A549 (cell line): Measurements from ENCODE around the gene JARID2. TPM values are rescaled to one million over a fixed set of nuclear protein-coding genes. Genes with fewer than 3 reads are reported as not detected.

Experiments
- ATAC-seq, 2 experiments: fragments of 200-7000 bp in 1 of 2; fragments of >200 bp in 1 of 2; cut with Nextera tagmentation in 1 of 2; cut with Tn5 transposase in 1 of 2; 3 replicates each; pipeline versions ENCODE4 v1.8.0 to v1.9.1; 2018 to 2020; ENCODE audit warnings: mild to moderate bottlenecking in 1 of 2, moderate library complexity in 1 of 2
- CTCF ChIA-PET: fragments of 300-600 bp; sonication (Branson Sonifier 250); formaldehyde crosslinking; extraction: SDS; loops from one replicate; lab custom pipeline; 2021; ENCODE audit warnings: antibody characterized with exemption, inconsistent platforms; lab: Yijun Ruan, JAX
- POLR2A ChIA-PET: fragments of 350-600 bp; formaldehyde crosslinking; extraction: SDS; loops from one replicate; lab custom pipeline; 2021; ENCODE audit warnings: antibody characterized with exemption, inconsistent platforms; lab: Yijun Ruan, JAX
- DNase-seq, 2 experiments: peaks; one replicate each; pipeline versions ENCODE4 v3.0.0 to v3.0.0-alpha.2; 2011 to 2016; ENCODE audit warnings: low read depth in 1 of 2, low spot score in 1 of 2
- FAIRE-seq: peaks from 2 replicates; lab custom pipeline; 2011; peaks lifted over from hg19 to GRCh38; lab: Jason Lieb, UNC
- H3K27ac ChIP-seq, 2 experiments: fragments of >200 bp; sonication (Bioruptor Twin); formaldehyde crosslinking; 3 replicates each; pipeline ENCODE4 v1.5.1; 2016 to 2017
- H3K4me1 ChIP-seq: fragments of >200 bp; sonication (Bioruptor Twin); formaldehyde crosslinking; 3 replicates; pipeline ENCODE4 v1.6.1; 2016
- H3K4me2 ChIP-seq: fragments of >200 bp; sonication (Bioruptor Twin); formaldehyde crosslinking; 3 replicates; pipeline ENCODE4 v1.6.1; 2016
- H3K4me3 ChIP-seq: fragments of >200 bp; sonication (Bioruptor Twin); formaldehyde crosslinking; 3 replicates; pipeline ENCODE4 v1.5.1; 2016
- H3K9me3 ChIP-seq: fragments of >200 bp; sonication (Bioruptor Twin); formaldehyde crosslinking; 3 replicates; pipeline ENCODE4 v1.6.1; 2016
- BCL3 ChIP-seq: fragments of >200 bp; sonication (Bioruptor Twin); formaldehyde crosslinking; IDR thresholded peaks from 3 replicates; pipeline ENCODE4 v1.6.1; 2016
- CBX2 ChIP-seq: fragments of 200-600 bp; sonication (generic); IDR thresholded peaks from 2 replicates; pipeline ENCODE4 v1.6.1; 2016; ENCODE audit warnings: low read depth, mild to moderate bottlenecking, borderline replicate concordance
- CBX8 ChIP-seq: fragments of 200-600 bp; sonication (generic); IDR thresholded peaks from 2 replicates; pipeline ENCODE4 v1.6.1; 2016
- CTCF ChIP-seq: fragments of >200 bp; sonication (Bioruptor Twin); formaldehyde crosslinking; IDR thresholded peaks from 3 replicates; pipeline ENCODE4 v1.5.1; 2016
- EHF ChIP-seq: fragments of 250-450 bp; sonication (Bioruptor Pico); IDR thresholded peaks from 2 replicates; pipeline ENCODE4 v1.5.0; 2020; ENCODE audit warnings: mild to moderate bottlenecking
- HOXA7 ChIP-seq: fragments of 250-450 bp; sonication (Bioruptor Pico); IDR thresholded peaks from 2 replicates; pipeline ENCODE4 v1.5.0; 2020; ENCODE audit warnings: mild to moderate bottlenecking, moderate library complexity
- HOXB13 ChIP-seq: fragments of 250-450 bp; sonication (Bioruptor Pico); IDR thresholded peaks from 2 replicates; pipeline ENCODE4 v1.5.0; 2020; ENCODE audit warnings: low read depth, mild to moderate bottlenecking, moderate library complexity
- KDM1A ChIP-seq: fragments of 200-600 bp; sonication (generic); IDR thresholded peaks from 2 replicates; pipeline ENCODE4 v1.6.1; 2016; ENCODE audit warnings: low read depth, mild to moderate bottlenecking
- MAFK ChIP-seq: fragments of 450-650 bp; IDR thresholded peaks from 2 replicates; pipeline ENCODE4 v1.6.1; 2014; ENCODE audit not compliant: partially characterized antibody
- MAX ChIP-seq: IDR thresholded peaks from 2 replicates; pipeline ENCODE4 v1.6.1; 2012
- MAZ ChIP-seq: fragments of 150-350 bp; IDR thresholded peaks from 2 replicates; pipeline ENCODE4 v1.6.1; 2014; ENCODE audit warnings: antibody characterized with exemption, low read depth, low read length, borderline replicate concordance
- MYC ChIP-seq: IDR thresholded peaks from 2 replicates; pipeline ENCODE4 v1.6.1; 2012; ENCODE audit warnings: mild to moderate bottlenecking, inconsistent platforms, low read length, improper control_type of control experiment, borderline replicate concordance
- NPAS2 ChIP-seq: fragments of 250-450 bp; sonication (Bioruptor Pico); IDR thresholded peaks from 2 replicates; pipeline ENCODE4 v1.8.0; 2022; ENCODE audit warnings: mild to moderate bottlenecking, moderate library complexity, borderline replicate concordance
- POLR2AphosphoS2 ChIP-seq: conservative IDR thresholded peaks from 2 replicates; pipeline ENCODE4 v1.6.1; 2012; ENCODE audit warnings: low read length, improper control_type of control experiment, inconsistent platforms
- RFX5 ChIP-seq: fragments of 450-650 bp; IDR thresholded peaks from 2 replicates; pipeline ENCODE4 v1.7.1; 2014; ENCODE audit warnings: antibody characterized with exemption, mild to moderate bottlenecking, moderate library complexity
- TP53 ChIP-seq: fragments of 250-450 bp; sonication (Bioruptor Pico); IDR thresholded peaks from 2 replicates; pipeline ENCODE4 v1.5.0; 2021; ENCODE audit warnings: mild to moderate bottlenecking, moderate library complexity
- USF2 ChIP-seq: fragments of 450-650 bp; IDR thresholded peaks from 2 replicates; pipeline ENCODE4 v1.6.1; 2014; ENCODE audit warnings: antibody characterized with exemption
- ZNF302 ChIP-seq: fragments of 250-450 bp; sonication (Bioruptor Pico); IDR thresholded peaks from 2 replicates; pipeline ENCODE4 v1.9.0; 2021; ENCODE audit warnings: inconsistent platforms, mild to moderate bottlenecking, moderate library complexity
- WGBS: methylation state at CpG from one replicate; pipeline ENCODE4 v1.1.6; 2017; ENCODE audit errors: missing lambda C conversion rate; 5-methylcytosine and 5-hydroxymethylcytosine counted together
- polyA plus RNA-seq, 4 experiments: library from polyadenylated mRNA; depleted of rRNA in 3 of 4; stranded (reverse); fragments of >200 nt; fragmentation: RNase III in 1 of 4; extraction: RNeasy Plus Mini Kit Qiagen cat#74134 plus additional on column Dnase treatment in 1 of 4; gene quantifications; 2 replicates in 3 of 4; 3 replicates in 1 of 4; pipeline ENCODE4 v1.2.3, GENCODE V29; 2011 to 2017

Gene JARID2
- polyA plus RNA-seq, 2 of the 4 experiments (the other 2 are of a cell fraction): 7.8 to 8.3 TPM

- CTCF ChIA-PET: interaction anchor here (0.7 to 1.5 kb wide), 3 partner anchors 9 to 1341 kb away, joined by 3 to 4 read pairs (median 3); no protein-coding TSS in a partner anchor
These were observed 235.8 kb downstream of the JARID2 start for GRCh38 chr6:15481390-15482291.

GRCh38 chr6:15483060-15483459 lies 237.2 kb downstream of the JARID2 start:
- H3K4me3 ChIP-seq: no peak overlapping the region
- DNase-seq (no peak), FAIRE-seq (no peak), ATAC-seq (no peak)
- WGBS: 88% methylated on average over 1 of the region's 1 CpG
- H3K4me1 ChIP-seq: 0 out of 3 replicates have a peak, but pooled peaks cover 4% of the 10 kb centered on the region
- no peak for TF ChIP-seq CBX8
- TF ChIP-seq USF2: no peak
- no peak for TF ChIP-seq ZNF302 (CRISPR knock-in tag)
- TF ChIP-seq POLR2AphosphoS2: no peak
- no peak for TF ChIP-seq HOXA7
- no peak for TF ChIP-seq CBX2
- no peak for TF ChIP-seq HOXB13 (CRISPR knock-in tag)
- TF ChIP-seq NPAS2 (CRISPR knock-in tag): no peak
- TF ChIP-seq MYC: no peak
- TF ChIP-seq EHF (CRISPR knock-in tag): no peak
- no peak for TF ChIP-seq MAZ
- no peak for TF ChIP-seq MAX
- TF ChIP-seq, all 56 proteins: peak for 0
- Histone ChIP-seq H3K4me2 (no peak overlapping the region), H3K9me3 (no peaks in the 10 kb centered on the region), H3K27ac (no peak overlapping the region)
- ChIA-PET POLR2A (no interaction called here), CTCF (no interaction called here)

More at GRCh38 chr6:15481390-15482291, 235.8 kb downstream of the JARID2 start:
- H3K4me2 ChIP-seq: no peak overlapping the region
- no peak for TF ChIP-seq MAFK
- no peak for TF ChIP-seq KDM1A
- no peak for TF ChIP-seq TP53 (CRISPR knock-in tag)
- TF ChIP-seq NPAS2 (CRISPR knock-in tag): no peak
- no peak for TF ChIP-seq ZNF302 (CRISPR knock-in tag)
- TF ChIP-seq BCL3: no peak
- no peak for TF ChIP-seq POLR2AphosphoS2
- no peak for TF ChIP-seq CBX2
- no peak for TF ChIP-seq RFX5
- no peak for TF ChIP-seq CTCF
- no peak for TF ChIP-seq MAX
- TF ChIP-seq MYC: no peak
- TF ChIP-seq, all 56 proteins: peak for 0
- DNase-seq: no peak
- 0 out of 3 replicates have a peak, but pooled peaks cover 4% of the 10 kb centered on the region for H3K4me1 ChIP-seq
- FAIRE-seq: no peak
- H3K4me3 ChIP-seq: no peak overlapping the region
- H3K9me3 ChIP-seq: no peaks in the 10 kb centered on the region
- H3K27ac ChIP-seq: no peak overlapping the region
- WGBS: 96% methylated on average over 10 of the region's 10 CpGs
- no peak for ATAC-seq
- POLR2A ChIA-PET: no interaction called here
